ENCODE data around the gene ALG8. TPM values are rescaled to one million over a fixed set of nuclear protein-coding genes. Genes with fewer than 3 reads are reported as not detected.

The ALG8 gene
- total and polyA plus RNA-seq, 2 of the 8 experiments (the other 6 are each of a cell fraction or from before 2014, with no cell fraction given) = 66.7 to 84.3 TPM

DNA sequence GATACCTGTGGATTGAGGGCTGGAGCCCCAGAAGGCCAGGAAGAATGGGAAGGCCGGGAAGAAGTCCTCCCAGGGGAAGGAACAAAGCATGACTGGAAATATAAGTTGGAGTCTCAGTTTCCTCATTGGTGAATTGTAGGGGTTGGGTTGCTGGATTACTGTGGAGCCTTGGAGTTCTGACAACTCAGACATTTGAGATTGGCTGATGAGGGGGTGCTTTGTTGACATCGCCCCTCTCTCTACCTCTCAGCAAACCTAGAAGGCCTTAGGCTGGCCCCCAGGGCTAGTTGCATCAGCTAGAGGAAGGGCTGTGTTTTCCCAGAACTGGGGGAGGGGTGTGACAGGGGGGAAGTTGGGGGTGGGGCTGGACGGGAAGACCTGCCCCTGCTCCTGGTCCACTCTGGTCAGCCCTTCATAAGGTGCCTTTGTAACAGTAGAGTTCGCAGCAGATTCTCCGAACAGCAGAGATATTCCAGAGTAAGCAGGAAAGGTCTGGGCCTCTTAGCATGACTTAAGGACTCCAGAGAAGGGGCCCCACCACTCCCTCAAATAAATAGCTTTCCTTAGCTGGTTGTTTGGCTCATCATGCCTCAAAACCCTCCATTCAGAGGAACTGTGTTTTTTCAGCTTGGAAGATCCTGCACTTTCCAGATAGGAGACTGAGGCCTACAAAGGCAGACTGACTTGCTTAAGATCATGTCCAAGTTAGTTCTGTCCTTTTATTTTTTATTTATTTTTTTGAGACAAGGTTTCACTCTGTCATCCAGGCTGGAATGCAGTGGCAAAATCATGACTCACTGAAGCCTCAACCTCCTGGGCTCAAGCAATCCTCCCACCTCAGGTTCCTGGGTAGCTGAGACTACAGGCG lies 88.2 kb downstream of the ALG8 start (continued):
- TF ChIP-seq, protein P1, sequence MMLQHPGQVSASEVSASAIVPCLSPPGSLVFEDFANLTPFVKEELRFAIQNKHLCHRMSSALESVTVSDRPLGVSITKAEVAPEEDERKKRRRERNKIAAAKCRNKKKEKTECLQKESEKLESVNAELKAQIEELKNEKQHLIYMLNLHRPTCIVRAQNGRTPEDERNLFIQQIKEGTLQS (IDR thresholded peaks at IDR 0.05; ENCODE audit: insufficient read depth, low read depth, low read length) = 0 out of 2 replicates have a peak, but pooled peaks have one; percentile 4
- TF ChIP-seq KDM1A (IDR thresholded peaks at IDR 0.05; ENCODE audit: borderline replicate concordance, low read length) = no peak
- peak; percentile 59 for TF ChIP-seq ASH2L (IDR thresholded peaks at IDR 0.05; ENCODE audit: low read length)
- TF ChIP-seq POLR2A (IDR thresholded peaks at IDR 0.05; ENCODE audit: control extremely low read depth in 1 of 2, low read depth in 2 of 2, low read length in 2 of 2) = peak in 1 of 2 experiments; percentile 46; a peak in 1 of 3 replicates

Small RNAs within 50 kb of the gene (small RNA-seq; reads per million reads assigned to genes)
- not detected for gene RNU6-126P (ENCODE audit: insufficient read depth)

Other genes starting within 250 kb of the ALG8 start
- 31.3 and 33.4 TPM in 2 replicates for gene INTS4, start 145.0 kb downstream of the ALG8 start, total RNA-seq (2021; fragmentation: NEBNext Ultra II Directional; extraction: Animal tissue kit (Norgen Biotek cat#: 25700))
- gene INTS4, start 145.0 kb downstream of the ALG8 start, polyA plus RNA-seq (2011; rRNA removed) = 24.7 and 27.0 TPM in 2 replicates
- gene KCTD14, start 116.3 kb downstream of the ALG8 start, total RNA-seq (2021; fragmentation: NEBNext Ultra II Directional; extraction: Animal tissue kit (Norgen Biotek cat#: 25700)) = 21.6 and 22.7 TPM in 2 replicates
- 15.2 and 24.9 TPM in 2 replicates for gene KCTD14, start 116.3 kb downstream of the ALG8 start, polyA plus RNA-seq (2011; rRNA removed)
- not detected in 2 replicates for gene THRSP, start 75.8 kb downstream of the ALG8 start, total RNA-seq (2021; fragmentation: NEBNext Ultra II Directional; extraction: Animal tissue kit (Norgen Biotek cat#: 25700))
- gene THRSP, start 75.8 kb downstream of the ALG8 start, polyA plus RNA-seq (2011; rRNA removed) = 0.11 TPM in 1 of 2 replicates, not detected in the other
- 216 and 218 TPM in 2 replicates for gene NDUFC2, start 59.8 kb downstream of the ALG8 start, total RNA-seq (2021; fragmentation: NEBNext Ultra II Directional; extraction: Animal tissue kit (Norgen Biotek cat#: 25700))
- 356 and 477 TPM in 2 replicates for gene NDUFC2, start 59.8 kb downstream of the ALG8 start, polyA plus RNA-seq (2011; rRNA removed)
- 4.1 and 6.2 TPM in 2 replicates for gene KCTD21, start 49.0 kb upstream of the ALG8 start, total RNA-seq (2021; fragmentation: NEBNext Ultra II Directional; extraction: Animal tissue kit (Norgen Biotek cat#: 25700))
- gene KCTD21, start 49.0 kb upstream of the ALG8 start, polyA plus RNA-seq (2011; rRNA removed) = 3.2 and 5.0 TPM in 2 replicates
- gene USP35, start 49.3 kb upstream of the ALG8 start, total RNA-seq (2021; fragmentation: NEBNext Ultra II Directional; extraction: Animal tissue kit (Norgen Biotek cat#: 25700)) = 6.8 and 7.8 TPM in 2 replicates
- 4.6 and 7.2 TPM in 2 replicates for gene USP35, start 49.3 kb upstream of the ALG8 start, polyA plus RNA-seq (2011; rRNA removed)